Measurements from ENCODE around the gene RFX2.

DNA sequence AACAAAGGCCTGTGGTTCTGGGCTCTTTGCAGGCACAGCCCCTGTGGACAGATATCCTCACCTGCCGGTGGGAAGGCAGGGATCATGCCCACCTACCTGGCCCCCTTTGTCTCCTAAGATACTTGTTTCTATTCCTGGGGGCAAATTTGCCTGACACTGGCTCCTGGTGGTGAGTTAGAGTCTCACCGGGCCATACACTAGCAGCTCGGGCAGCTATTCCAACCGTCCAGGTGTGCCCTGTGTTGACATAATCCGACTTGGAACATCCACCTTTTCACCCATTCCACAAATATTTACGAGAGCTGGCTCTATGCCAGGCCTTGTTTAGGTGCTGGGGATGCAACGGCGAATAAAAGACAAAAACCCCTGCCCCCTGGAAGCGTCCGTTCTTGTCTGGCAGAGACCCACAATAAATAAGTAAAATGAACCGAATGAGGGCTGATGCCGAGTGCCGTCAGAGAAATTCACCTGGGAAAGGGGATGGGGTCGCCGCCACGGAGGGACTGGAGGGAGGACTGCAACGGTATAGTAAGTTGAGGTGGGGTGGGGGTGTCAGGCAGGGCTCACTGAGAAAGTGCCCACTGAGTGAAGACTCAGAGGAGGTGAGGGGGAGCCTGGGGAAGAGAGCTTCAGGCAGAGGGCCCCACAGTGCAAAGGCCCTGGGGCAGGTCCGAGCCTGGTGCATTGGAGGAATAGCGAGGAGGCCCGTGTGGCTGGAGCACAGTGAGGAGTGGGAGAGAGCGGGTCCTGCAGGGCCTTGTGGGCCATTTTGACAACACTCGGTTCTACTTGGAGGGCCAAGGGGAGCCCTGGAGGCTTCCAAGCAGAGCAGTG, 89.1 kb downstream of the RFX2 start:
- TF ChIP-seq POLR2A (IDR thresholded peaks at IDR 0.05; ENCODE audit: low read length) (no peak), CHD4 (IDR thresholded peaks at IDR 0.05; ENCODE audit: borderline replicate concordance) (no peak), RFX5 (IDR thresholded peaks at IDR 0.05) (no peak), RCOR1 (IDR thresholded peaks at IDR 0.05; ENCODE audit: low read depth, low read length) (no peak), MYC (IDR thresholded peaks at IDR 0.05; ENCODE audit: borderline replicate concordance, low read length) (no peak), EHF (CRISPR knock-in tag; IDR thresholded peaks at IDR 0.05) (no peak), EP300 (IDR thresholded peaks at IDR 0.05) (no peak), EHMT2 (IDR thresholded peaks at IDR 0.05; ENCODE audit: low read depth) (no peak), RNF2 (IDR thresholded peaks at IDR 0.05; ENCODE audit: borderline replicate concordance, low read depth) (no peak), CEBPB (IDR thresholded peaks at IDR 0.05) (no peak)
- TF ChIP-seq, protein P1, sequence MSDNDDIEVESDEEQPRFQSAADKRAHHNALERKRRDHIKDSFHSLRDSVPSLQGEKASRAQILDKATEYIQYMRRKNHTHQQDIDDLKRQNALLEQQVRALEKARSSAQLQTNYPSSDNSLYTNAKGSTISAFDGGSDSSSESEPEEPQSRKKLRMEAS (IDR thresholded peaks at IDR 0.05) = no peak
- TF ChIP-seq, protein P2, sequence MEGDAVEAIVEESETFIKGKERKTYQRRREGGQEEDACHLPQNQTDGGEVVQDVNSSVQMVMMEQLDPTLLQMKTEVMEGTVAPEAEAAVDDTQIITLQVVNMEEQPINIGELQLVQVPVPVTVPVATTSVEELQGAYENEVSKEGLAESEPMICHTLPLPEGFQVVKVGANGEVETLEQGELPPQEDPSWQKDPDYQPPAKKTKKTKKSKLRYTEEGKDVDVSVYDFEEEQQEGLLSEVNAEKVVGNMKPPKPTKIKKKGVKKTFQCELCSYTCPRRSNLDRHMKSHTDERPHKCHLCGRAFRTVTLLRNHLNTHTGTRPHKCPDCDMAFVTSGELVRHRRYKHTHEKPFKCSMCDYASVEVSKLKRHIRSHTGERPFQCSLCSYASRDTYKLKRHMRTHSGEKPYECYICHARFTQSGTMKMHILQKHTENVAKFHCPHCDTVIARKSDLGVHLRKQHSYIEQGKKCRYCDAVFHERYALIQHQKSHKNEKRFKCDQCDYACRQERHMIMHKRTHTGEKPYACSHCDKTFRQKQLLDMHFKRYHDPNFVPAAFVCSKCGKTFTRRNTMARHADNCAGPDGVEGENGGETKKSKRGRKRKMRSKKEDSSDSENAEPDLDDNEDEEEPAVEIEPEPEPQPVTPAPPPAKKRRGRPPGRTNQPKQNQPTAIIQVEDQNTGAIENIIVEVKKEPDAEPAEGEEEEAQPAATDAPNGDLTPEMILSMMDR (IDR thresholded peaks at IDR 0.05) = no peak
